ENCODE measurements around the gene SAPCD1.

The SAPCD1 gene

GRCh38 chr6:31727717-31728671 lies 34.5 kb upstream of the SAPCD1 start:
- Histone ChIP-seq H3K4me3 (ENCODE audit: low read depth, low read length) (no peak overlapping the region), H3K9me3 (ENCODE audit: severe bottlenecking) (no peaks in the 10 kb centered on the region), H3K27me3 (ENCODE audit: insufficient read depth, low read depth, severe bottlenecking) (no peaks in the 10 kb centered on the region), H3K27ac (no peak overlapping the region), H3K36me3 (peaks cover 51% of the 10 kb centered on the region)
- no peak for DNase-seq
- no peak for TF ChIP-seq CTCF (IDR thresholded peaks at IDR 0.05; ENCODE audit: low read depth, low read length)

GRCh38 chr6:31728767-31729514 lies 33.5 kb upstream of the SAPCD1 start, which contains the start of gene DDAH2:
Gene DDAH2 (minus strand): TSS chr6:31729299. CDS start chr6:31729161, 138 bp downstream.
- peak within 1 kb of the TSS; percentile 82 for H3K4me3 ChIP-seq (ENCODE audit: low read depth, low read length)
- DNase-seq, result no peak
- H3K36me3 ChIP-seq, result peaks cover 61% of the 10 kb centered on the region

GRCh38 chr6:31729515-31729978 lies 32.9 kb upstream of the SAPCD1 start:
- no peaks in the 10 kb centered on the region for H3K27me3 ChIP-seq (ENCODE audit: insufficient read depth, low read depth, severe bottlenecking)
- H3K4me3 ChIP-seq (ENCODE audit: low read depth, low read length), result peak overlapping the region; percentile 82
- H3K27ac ChIP-seq, result peak overlapping the region; percentile 81
- peaks cover 67% of the 10 kb centered on the region for H3K36me3 ChIP-seq
- TF ChIP-seq CTCF (IDR thresholded peaks at IDR 0.05; ENCODE audit: low read depth, low read length), result no peak; the same call in 1 of the 2 replicates
- peak; percentile 98 for DNase-seq
- H3K9me3 ChIP-seq (ENCODE audit: severe bottlenecking), result no peaks in the 10 kb centered on the region

More at GRCh38 chr6:31728767-31729514, 33.5 kb upstream of the SAPCD1 start, which contains the start of gene DDAH2:
- Histone ChIP-seq H3K9me3 (ENCODE audit: severe bottlenecking) (no peaks in the 10 kb centered on the region), H3K27me3 (ENCODE audit: insufficient read depth, low read depth, severe bottlenecking) (no peaks in the 10 kb centered on the region), H3K27ac (peak within 1 kb of the TSS; percentile 81)
- TF ChIP-seq CTCF (IDR thresholded peaks at IDR 0.05; ENCODE audit: low read depth, low read length), result peak; percentile 90; the same call in 1 of the 2 replicates

DNA sequence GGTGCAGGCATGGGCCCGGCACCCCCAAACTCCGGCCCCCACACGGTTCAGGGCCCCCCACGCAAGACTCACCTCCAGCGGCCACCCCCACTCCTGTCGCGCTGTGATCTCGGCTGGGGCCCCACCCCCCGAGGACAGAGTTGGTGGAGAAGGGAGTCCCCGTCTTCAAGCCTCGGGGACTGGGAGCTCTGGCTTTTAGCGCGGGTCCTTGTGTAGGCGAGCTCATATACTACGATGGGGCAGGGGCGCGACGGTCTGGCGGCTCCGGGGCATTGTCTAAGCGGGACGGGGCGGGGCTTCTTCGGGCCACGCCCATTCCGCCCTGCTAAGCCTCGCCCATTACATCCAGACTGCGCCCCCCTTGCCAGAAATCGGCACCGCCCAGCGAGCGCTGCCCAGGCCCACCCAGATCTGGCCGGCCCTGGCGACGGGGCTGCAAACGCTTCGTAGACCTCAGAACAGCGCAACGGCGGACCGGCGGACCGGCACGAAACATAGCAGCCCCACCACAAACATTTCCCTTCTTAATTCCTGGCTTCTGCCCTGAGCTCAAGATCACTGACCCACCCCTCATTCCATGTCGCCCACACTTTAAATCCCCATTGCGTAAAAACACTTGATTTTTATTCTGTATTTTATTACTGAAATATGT lies 32.4 kb upstream of the SAPCD1 start:
- peak; percentile 14; the same call in 1 of the 2 replicates for TF ChIP-seq CTCF (IDR thresholded peaks at IDR 0.05; ENCODE audit: low read depth, low read length)
- peaks cover 68% of the 10 kb centered on the region for H3K36me3 ChIP-seq
- peak overlapping the region; percentile 81 for H3K27ac ChIP-seq
- peak; percentile 94 for DNase-seq
- H3K9me3 ChIP-seq (ENCODE audit: severe bottlenecking), result no peaks in the 10 kb centered on the region
- no peaks in the 10 kb centered on the region for H3K27me3 ChIP-seq (ENCODE audit: insufficient read depth, low read depth, severe bottlenecking)
- peak overlapping the region; percentile 82 for H3K4me3 ChIP-seq (ENCODE audit: low read depth, low read length)

- Histone ChIP-seq H3K9me3 (ENCODE audit: severe bottlenecking) (no peaks in the 10 kb centered on the region), H3K27me3 (ENCODE audit: insufficient read depth, low read depth, severe bottlenecking) (no peaks in the 10 kb centered on the region), H3K36me3 (peaks cover 68% of the 10 kb centered on the region), H3K27ac (peak overlapping the region; percentile 81), H3K4me3 (ENCODE audit: low read depth, low read length) (no peak overlapping the region)
- DNase-seq, result no peak
- TF ChIP-seq CTCF (IDR thresholded peaks at IDR 0.05; ENCODE audit: low read depth, low read length), result no peak
Observed at GRCh38 chr6:31730631-31731086, 31.8 kb upstream of the SAPCD1 start.

Measured in WERI-Rb-1 (cell line).